Measurements from ENCODE around the gene ZCCHC10. TPM values are rescaled to one million over a fixed set of nuclear protein-coding genes. Genes with fewer than 3 reads are reported as not detected.
"Not testable (repeated sequence)": the region's sequence is repeated elsewhere in the genome, so short reads cannot be mapped to it uniquely, and the experiment has no call there.

ZCCHC10 gene
- total RNA-seq, 4 donors from 2014 or later = 8.9 to 28.9 (median 18.5) TPM

GRCh38 chr5:132976852-132977251 is 49.5 kb downstream of the ZCCHC10 start:
- in situ Hi-C loops (cut with MboI; ENCODE audit: low sequenced_read_pairs in 4 of 4) = no loop called here

DNA sequence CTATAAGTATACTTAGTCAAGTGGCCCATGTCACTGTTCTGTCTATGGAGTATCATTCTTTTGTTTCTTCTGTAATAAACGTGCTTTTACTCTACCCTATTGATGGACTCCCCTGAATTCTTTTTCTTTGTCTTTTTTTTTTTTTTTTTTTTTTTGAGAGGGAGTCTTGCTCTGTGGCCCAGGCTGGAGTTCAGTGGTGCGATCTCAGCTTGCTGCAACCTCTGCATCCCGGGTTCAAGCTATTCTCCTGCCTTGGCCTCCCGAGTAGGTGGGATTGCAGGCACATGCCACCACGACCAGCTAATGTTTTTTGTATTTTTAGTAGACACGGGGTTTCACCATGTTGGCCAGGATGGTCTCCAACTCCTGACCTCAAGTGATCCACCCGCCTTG is 53.9 kb downstream of the ZCCHC10 start:
- H3K4me3 ChIP-seq; H3K36me3 ChIP-seq; H3K27me3 ChIP-seq; H3K27ac ChIP-seq; H3K9me3 ChIP-seq; H3K4me1 ChIP-seq; DNase-seq; ATAC-seq; intact Hi-C loops (cut with DNase I; ENCODE audit: low total_unique reads); in situ Hi-C loops (cut with MboI; ENCODE audit: low sequenced_read_pairs in 4 of 4): not testable (repeated sequence)

More at GRCh38 chr5:132976852-132977251, 49.5 kb downstream of the ZCCHC10 start:
- intact Hi-C loops (cut with DNase I; ENCODE audit: low total_unique reads) = loop anchor here (1.0 kb wide), 1 partner anchor 12 kb away; no protein-coding TSS in a partner anchor
- ATAC-seq = no peak
- Histone ChIP-seq H3K27me3 (no peaks in the 10 kb centered on the region), H3K36me3 (no peaks in the 10 kb centered on the region), H3K4me3 (no peak overlapping the region), H3K9me3 (no peaks in the 10 kb centered on the region), H3K4me1 (no peaks in the 10 kb centered on the region), H3K27ac (no peak overlapping the region)
- DNase-seq = no peak
- TF ChIP-seq POLR2A (IDR thresholded peaks at IDR 0.05) (no peak), CTCF (IDR thresholded peaks at IDR 0.05 in 4 of 5, conservative IDR thresholded peaks at IDR 0.05 in 1 of 5) (no peak)

GRCh38 chr5:132971483-132972435 is 54.6 kb downstream of the ZCCHC10 start:
- H3K9me3 ChIP-seq = no peaks in the 10 kb centered on the region
- DNase-seq (no peak), ATAC-seq (no peak)
- H3K27me3 ChIP-seq = no peaks in the 10 kb centered on the region
- no peaks in the 10 kb centered on the region for H3K36me3 ChIP-seq
- no peaks in the 10 kb centered on the region for H3K4me1 ChIP-seq
- TF ChIP-seq CTCF (IDR thresholded peaks at IDR 0.05 in 4 of 5, conservative IDR thresholded peaks at IDR 0.05 in 1 of 5) = no peak
- TF ChIP-seq POLR2A (IDR thresholded peaks at IDR 0.05) = no peak
- no peak overlapping the region for H3K27ac ChIP-seq
- in situ Hi-C loops (cut with MboI; ENCODE audit: low sequenced_read_pairs in 4 of 4) = no loop called here
- no peak overlapping the region for H3K4me3 ChIP-seq
- intact Hi-C loops (cut with DNase I; ENCODE audit: low total_unique reads) = no loop called here

GRCh38 chr5:132965120-132965519 is 61.2 kb downstream of the ZCCHC10 start:
- TF ChIP-seq POLR2A (IDR thresholded peaks at IDR 0.05) = no peak
- TF ChIP-seq CTCF (IDR thresholded peaks at IDR 0.05 in 4 of 5, conservative IDR thresholded peaks at IDR 0.05 in 1 of 5) = no peak
- Histone ChIP-seq H3K27ac (no peak overlapping the region), H3K27me3 (no peaks in the 10 kb centered on the region), H3K4me1 (peaks cover 19 to 22% of the 10 kb centered on the region in 2 donors), H3K36me3 (no peaks in the 10 kb centered on the region), H3K4me3 (no peak overlapping the region), H3K9me3 (no peaks in the 10 kb centered on the region)
- ATAC-seq (no peak), DNase-seq (no peak)
- in situ Hi-C loops (cut with MboI; ENCODE audit: low sequenced_read_pairs in 4 of 4) (no loop called here), intact Hi-C loops (cut with DNase I; ENCODE audit: low total_unique reads) (loop anchor here (1.0 kb wide), 1 partner anchor 12 kb away; no protein-coding TSS in a partner anchor)

Measured in gastrocnemius medialis (tissue), 4 donors.